Measurements from ENCODE around the gene TGIF1. TPM values are rescaled to one million over a fixed set of nuclear protein-coding genes. Genes with fewer than 3 reads are reported as not detected.
A peak's percentile ranks its signal among the peaks of the same experiment; 100 is the strongest.

TGIF1 gene
- total and polyA plus RNA-seq, 9 of the 15 experiments (the other 6 are each of a cell fraction or from before 2014, with no cell fraction given), result 16.1 to 77.7 (median 44.6) TPM

- TF ChIP-seq CLOCK (CRISPR knock-in tag; IDR thresholded peaks at IDR 0.05; ENCODE audit: borderline replicate concordance), result no peak
- TF ChIP-seq SIRT6 (IDR thresholded peaks at IDR 0.05; ENCODE audit: low read depth, low read length), result no peak
- no peak; the same call in 1 of the 2 replicates for TF ChIP-seq FOXP1 (CRISPR knock-in tag; IDR thresholded peaks at IDR 0.05)
- no peak for TF ChIP-seq ARID3B (CRISPR knock-in tag; IDR thresholded peaks at IDR 0.05; ENCODE audit: borderline replicate concordance)
- no peak for TF ChIP-seq CBX8 (IDR thresholded peaks at IDR 0.05; ENCODE audit: borderline replicate concordance, extremely low read depth, low read depth, low read length, poor library complexity, severe bottlenecking)
- no peak for TF ChIP-seq RNF2 (IDR thresholded peaks at IDR 0.05)
- TF ChIP-seq TCF3 (CRISPR knock-in tag; IDR thresholded peaks at IDR 0.05), result peak; percentile 36; the same call in 1 of the 2 replicates
- TF ChIP-seq ZNF347 (CRISPR knock-in tag; IDR thresholded peaks at IDR 0.05; ENCODE audit: low read depth), result no peak
- TF ChIP-seq CREBBP (IDR thresholded peaks at IDR 0.05; ENCODE audit: low read depth, low read length), result no peak
- TF ChIP-seq BACH1 (tag; IDR thresholded peaks at IDR 0.05), result no peak
- TF ChIP-seq XRCC3 (IDR thresholded peaks at IDR 0.05), result no peak
- TF ChIP-seq ZNF174 (CRISPR knock-in tag; IDR thresholded peaks at IDR 0.05), result no peak
- TF ChIP-seq MYC (IDR thresholded peaks at IDR 0.05; ENCODE audit: low read depth, low read length), result no peak; the same call in none of the 2 replicates
- TF ChIP-seq MYC (CRISPR knock-in tag; IDR thresholded peaks at IDR 0.05; ENCODE audit: borderline replicate concordance, low read depth), result no peak
- no peak for TF ChIP-seq TARDBP (IDR thresholded peaks at IDR 0.05)
- TF ChIP-seq ZFX (CRISPR knock-in tag; IDR thresholded peaks at IDR 0.05), result no peak
- TF ChIP-seq ZFP36 (IDR thresholded peaks at IDR 0.05; ENCODE audit: low read depth, low read length, partially characterized antibody), result peak; percentile 3
- TF ChIP-seq NR2C2 (CRISPR knock-in tag; IDR thresholded peaks at IDR 0.05), result peak; percentile 29; the same call in 1 of the 2 replicates
- TF ChIP-seq NR2C2 (tag; IDR thresholded peaks at IDR 0.05), result no peak
- no peak for TF ChIP-seq NFE2 (IDR thresholded peaks at IDR 0.05; ENCODE audit: low read depth)
- no peak for TF ChIP-seq HNRNPL (IDR thresholded peaks at IDR 0.05; ENCODE audit: low read depth, low read length)
- no peak for TF ChIP-seq ZFPM2 (CRISPR knock-in tag; IDR thresholded peaks at IDR 0.05)
- TF ChIP-seq SRSF3 (IDR thresholded peaks at IDR 0.05; ENCODE audit: insufficient read depth, low read length), result peak; percentile 81; the same call in 1 of the 2 replicates
- TF ChIP-seq BRF2 (IDR thresholded peaks at IDR 0.05; ENCODE audit: borderline replicate concordance, insufficient read depth, insufficient read length), result no peak
These were observed 1.4 kb downstream of the TGIF1 start (continued) for GRCh38 chr18:3451183-3451988.

Data from K562 (cell line).